ENCODE data around the gene ACBD3. TPM values are rescaled to one million over a fixed set of nuclear protein-coding genes. Genes with fewer than 3 reads are reported as not detected.

The ACBD3 gene
- total RNA-seq, 1 donor from 2014 or later: 41.3 TPM

- H3K9me3 ChIP-seq: no peaks in the 10 kb centered on the region
- no peak overlapping the region for H3K27ac ChIP-seq
- intact Hi-C loops (cut with DNase I): no loop called here
- TF ChIP-seq CTCF (IDR thresholded peaks at IDR 0.05): no peak
- H3K4me1 ChIP-seq: peaks cover 24% of the 10 kb centered on the region
- no peaks in the 10 kb centered on the region for H3K27me3 ChIP-seq (ENCODE audit: low read depth)
- no peaks in the 10 kb centered on the region for H3K36me3 ChIP-seq
- ATAC-seq (no peak), DNase-seq (no peak)
- no peak overlapping the region for H3K4me3 ChIP-seq
Measured at GRCh38 chr1:226107471-226108460, 78.8 kb downstream of the ACBD3 start.

- intact Hi-C loops (cut with DNase I): no loop called here
- no peaks in the 10 kb centered on the region for H3K9me3 ChIP-seq
- H3K36me3 ChIP-seq: no peaks in the 10 kb centered on the region
- ATAC-seq: no peak
- TF ChIP-seq CTCF (IDR thresholded peaks at IDR 0.05): no peak
- no peaks in the 10 kb centered on the region for H3K27me3 ChIP-seq (ENCODE audit: low read depth)
- no peak overlapping the region for H3K4me3 ChIP-seq
- no peak for DNase-seq
- H3K27ac ChIP-seq: no peak overlapping the region
- peaks cover 24% of the 10 kb centered on the region for H3K4me1 ChIP-seq
Measured at GRCh38 chr1:226104671-226105121, 81.8 kb downstream of the ACBD3 start.

- no peaks in the 10 kb centered on the region for H3K36me3 ChIP-seq
- no peaks in the 10 kb centered on the region for H3K27me3 ChIP-seq (ENCODE audit: low read depth)
- no peak overlapping the region for H3K27ac ChIP-seq
- ATAC-seq (peak; percentile 53 to 82), DNase-seq (peak; percentile 66)
- H3K9me3 ChIP-seq: no peaks in the 10 kb centered on the region
- peaks cover 12% of the 10 kb centered on the region for H3K4me1 ChIP-seq
- H3K4me3 ChIP-seq: peak overlapping the region; percentile 55
- no peak for TF ChIP-seq CTCF (IDR thresholded peaks at IDR 0.05)
- intact Hi-C loops (cut with DNase I): no loop called here
Measured at GRCh38 chr1:226100436-226101391, 85.8 kb downstream of the ACBD3 start.

- H3K27ac ChIP-seq: no peak overlapping the region
- peaks cover 12% of the 10 kb centered on the region for H3K4me1 ChIP-seq
- H3K27me3 ChIP-seq (ENCODE audit: low read depth): no peaks in the 10 kb centered on the region
- no peaks in the 10 kb centered on the region for H3K9me3 ChIP-seq
- intact Hi-C loops (cut with DNase I): no loop called here
- H3K36me3 ChIP-seq: no peaks in the 10 kb centered on the region
- H3K4me3 ChIP-seq: no peak overlapping the region
- ATAC-seq: no peak
- no peak for DNase-seq
- no peak for TF ChIP-seq CTCF (IDR thresholded peaks at IDR 0.05)
Measured at GRCh38 chr1:226098870-226099835, 87.4 kb downstream of the ACBD3 start.

All from lower lobe of right lung (tissue), 2 donors.